ENCODE data around the gene ANKRD9. TPM values are rescaled to one million over a fixed set of nuclear protein-coding genes. Genes with fewer than 3 reads are reported as not detected.

Gene ANKRD9
- total RNA-seq: 10 to 100 TPM; 15.0 to 16.9 TPM

- TF ChIP-seq CTCF (IDR thresholded peaks at IDR 0.05): no peak
- Mint-ChIP-seq H3K9me3 (no peaks in the 10 kb centered on the region), H3K4me1 (ENCODE audit: low read depth) (peaks cover 12% of the 10 kb centered on the region), H3K4me3 (peak within 1 kb of the TSS; percentile 80), H3K27ac (peak within 1 kb of the TSS; percentile 30), H3K36me3 (ENCODE audit: low read depth) (peaks cover 5% of the 10 kb centered on the region), H3K27me3 (no peaks in the 10 kb centered on the region)
- ChIA-PET CTCF (interaction anchor here (0.5 to 3.1 kb wide), 3 partner anchors 72 to 551 kb away, joined by 3 to 16 read pairs (median 4); no protein-coding TSS in a partner anchor), POLR2A (interaction anchor here (1.2 kb wide), 1 partner anchor 15 kb away, joined by 5 read pairs; no protein-coding TSS in a partner anchor)
- ATAC-seq (peak; percentile 91), DNase-seq (peak; percentile 94)
- intact Hi-C loops (cut with micrococcal nuclease): no loop called here
Observed at GRCh38 chr14:102509746-102510615, at the start of gene ANKRD9. TSS of gene ANKRD9 (minus strand) at chr14:102509776. CDS start at chr14:102507889, 1,887 bp downstream.

- H3K36me3 Mint-ChIP-seq (ENCODE audit: low read depth): no peaks in the 10 kb centered on the region
- no peak for TF ChIP-seq CTCF (IDR thresholded peaks at IDR 0.05)
- no peaks in the 10 kb centered on the region for H3K9me3 Mint-ChIP-seq
- no peak for DNase-seq
- ChIA-PET CTCF (interaction anchor here (1.1 kb wide), 2 partner anchors 34 to 36 kb away, joined by 3 read pairs; no protein-coding TSS in a partner anchor), POLR2A (no interaction called here)
- peaks cover 2% of the 10 kb centered on the region for H3K4me1 Mint-ChIP-seq (ENCODE audit: low read depth)
- H3K27me3 Mint-ChIP-seq: no peaks in the 10 kb centered on the region
- no peak overlapping the region for H3K27ac Mint-ChIP-seq
- no peak overlapping the region for H3K4me3 Mint-ChIP-seq
- ATAC-seq: no peak
- intact Hi-C loops (cut with micrococcal nuclease): no loop called here
Observed at GRCh38 chr14:102558556-102558955, 49.0 kb upstream of the ANKRD9 start.

GRCh38 chr14:102557434-102558226, 48.1 kb upstream of the ANKRD9 start:
- ChIA-PET CTCF (interaction anchor here (1.1 kb wide), 1 partner anchor 37 kb away, joined by 3 read pairs; no protein-coding TSS in a partner anchor), POLR2A (interaction anchor here (0.7 to 1.3 kb wide), 2 partner anchors 14 to 33 kb away, joined by 3 to 5 read pairs; no protein-coding TSS in a partner anchor)
- H3K27ac Mint-ChIP-seq: no peak overlapping the region
- DNase-seq (no peak), ATAC-seq (no peak)
- H3K4me3 Mint-ChIP-seq: no peak overlapping the region
- TF ChIP-seq CTCF (IDR thresholded peaks at IDR 0.05): no peak
- intact Hi-C loops (cut with micrococcal nuclease): no loop called here
- no peaks in the 10 kb centered on the region for H3K36me3 Mint-ChIP-seq (ENCODE audit: low read depth)
- peaks cover 2% of the 10 kb centered on the region for H3K4me1 Mint-ChIP-seq (ENCODE audit: low read depth)
- no peaks in the 10 kb centered on the region for H3K9me3 Mint-ChIP-seq
- no peaks in the 10 kb centered on the region for H3K27me3 Mint-ChIP-seq

GRCh38 chr14:102556098-102556677, 46.6 kb upstream of the ANKRD9 start:
- no peak for DNase-seq

More at GRCh38 chr14:102556098-102556677, 46.6 kb upstream of the ANKRD9 start:
- Mint-ChIP-seq H3K27me3 (no peaks in the 10 kb centered on the region), H3K4me3 (no peak overlapping the region), H3K27ac (no peak overlapping the region), H3K9me3 (no peaks in the 10 kb centered on the region), H3K4me1 (ENCODE audit: low read depth) (peaks cover 2% of the 10 kb centered on the region), H3K36me3 (ENCODE audit: low read depth) (no peaks in the 10 kb centered on the region)
- TF ChIP-seq CTCF (IDR thresholded peaks at IDR 0.05): no peak
- intact Hi-C loops (cut with micrococcal nuclease): no loop called here
- ATAC-seq: no peak
- ChIA-PET POLR2A (interaction anchor here (0.6 to 1.3 kb wide), 3 partner anchors 18 to 34 kb away, joined by 3 to 5 read pairs (median 3); no protein-coding TSS in a partner anchor), CTCF (interaction anchor here (2.8 kb wide), 1 partner anchor 39 kb away, joined by 9 read pairs; no protein-coding TSS in a partner anchor)

Data from activated CD8-positive, alpha-beta T cell treated with anti-CD3 and anti-CD28 coated beads for 36 hours (primary cell).